ENCODE data around the gene DNAJC21.

GRCh38 chr5:34897646-34898045, 31.7 kb upstream of the DNAJC21 start:
- TF ChIP-seq, protein P1, sequence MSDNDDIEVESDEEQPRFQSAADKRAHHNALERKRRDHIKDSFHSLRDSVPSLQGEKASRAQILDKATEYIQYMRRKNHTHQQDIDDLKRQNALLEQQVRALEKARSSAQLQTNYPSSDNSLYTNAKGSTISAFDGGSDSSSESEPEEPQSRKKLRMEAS (IDR thresholded peaks at IDR 0.05), result no peak
- TF ChIP-seq CTCF (IDR thresholded peaks at IDR 0.05 in 2 of 3, conservative IDR thresholded peaks at IDR 0.05 in 1 of 3; ENCODE audit: borderline replicate concordance in 1 of 3, insufficient read depth in 1 of 3, low read depth in 2 of 3, low read length in 2 of 3) (no peak), EZH2phosphoT487 (IDR thresholded peaks at IDR 0.05; ENCODE audit: borderline replicate concordance) (no peak), POLR2A (IDR thresholded peaks at IDR 0.05; ENCODE audit: borderline replicate concordance, extremely low read depth, insufficient read depth, insufficient read length) (no peak), YY1 (IDR thresholded peaks at IDR 0.05; ENCODE audit: extremely low read depth, insufficient replicate concordance, low read depth, low read length) (no peak), EZH2 (IDR thresholded peaks at IDR 0.05) (no peak), POLR2AphosphoS5 (IDR thresholded peaks at IDR 0.05; ENCODE audit: low read depth, low read length) (no peak), SIN3A (IDR thresholded peaks at IDR 0.05; ENCODE audit: low read depth) (no peak), RAD21 (IDR thresholded peaks at IDR 0.05; ENCODE audit: low read depth) (no peak), ZNF274 (IDR thresholded peaks at IDR 0.05; ENCODE audit: low read depth, low read length) (no peak), SRF (IDR thresholded peaks at IDR 0.05; ENCODE audit: low read depth) (no peak)
- TF ChIP-seq, protein P2, sequence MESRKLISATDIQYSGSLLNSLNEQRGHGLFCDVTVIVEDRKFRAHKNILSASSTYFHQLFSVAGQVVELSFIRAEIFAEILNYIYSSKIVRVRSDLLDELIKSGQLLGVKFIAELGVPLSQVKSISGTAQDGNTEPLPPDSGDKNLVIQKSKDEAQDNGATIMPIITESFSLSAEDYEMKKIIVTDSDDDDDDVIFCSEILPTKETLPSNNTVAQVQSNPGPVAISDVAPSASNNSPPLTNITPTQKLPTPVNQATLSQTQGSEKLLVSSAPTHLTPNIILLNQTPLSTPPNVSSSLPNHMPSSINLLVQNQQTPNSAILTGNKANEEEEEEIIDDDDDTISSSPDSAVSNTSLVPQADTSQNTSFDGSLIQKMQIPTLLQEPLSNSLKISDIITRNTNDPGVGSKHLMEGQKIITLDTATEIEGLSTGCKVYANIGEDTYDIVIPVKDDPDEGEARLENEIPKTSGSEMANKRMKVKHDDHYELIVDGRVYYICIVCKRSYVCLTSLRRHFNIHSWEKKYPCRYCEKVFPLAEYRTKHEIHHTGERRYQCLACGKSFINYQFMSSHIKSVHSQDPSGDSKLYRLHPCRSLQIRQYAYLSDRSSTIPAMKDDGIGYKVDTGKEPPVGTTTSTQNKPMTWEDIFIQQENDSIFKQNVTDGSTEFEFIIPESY (IDR thresholded peaks at IDR 0.05; ENCODE audit: extremely low read depth, insufficient replicate concordance, low read length), result no peak
- TF ChIP-seq, protein P3, sequence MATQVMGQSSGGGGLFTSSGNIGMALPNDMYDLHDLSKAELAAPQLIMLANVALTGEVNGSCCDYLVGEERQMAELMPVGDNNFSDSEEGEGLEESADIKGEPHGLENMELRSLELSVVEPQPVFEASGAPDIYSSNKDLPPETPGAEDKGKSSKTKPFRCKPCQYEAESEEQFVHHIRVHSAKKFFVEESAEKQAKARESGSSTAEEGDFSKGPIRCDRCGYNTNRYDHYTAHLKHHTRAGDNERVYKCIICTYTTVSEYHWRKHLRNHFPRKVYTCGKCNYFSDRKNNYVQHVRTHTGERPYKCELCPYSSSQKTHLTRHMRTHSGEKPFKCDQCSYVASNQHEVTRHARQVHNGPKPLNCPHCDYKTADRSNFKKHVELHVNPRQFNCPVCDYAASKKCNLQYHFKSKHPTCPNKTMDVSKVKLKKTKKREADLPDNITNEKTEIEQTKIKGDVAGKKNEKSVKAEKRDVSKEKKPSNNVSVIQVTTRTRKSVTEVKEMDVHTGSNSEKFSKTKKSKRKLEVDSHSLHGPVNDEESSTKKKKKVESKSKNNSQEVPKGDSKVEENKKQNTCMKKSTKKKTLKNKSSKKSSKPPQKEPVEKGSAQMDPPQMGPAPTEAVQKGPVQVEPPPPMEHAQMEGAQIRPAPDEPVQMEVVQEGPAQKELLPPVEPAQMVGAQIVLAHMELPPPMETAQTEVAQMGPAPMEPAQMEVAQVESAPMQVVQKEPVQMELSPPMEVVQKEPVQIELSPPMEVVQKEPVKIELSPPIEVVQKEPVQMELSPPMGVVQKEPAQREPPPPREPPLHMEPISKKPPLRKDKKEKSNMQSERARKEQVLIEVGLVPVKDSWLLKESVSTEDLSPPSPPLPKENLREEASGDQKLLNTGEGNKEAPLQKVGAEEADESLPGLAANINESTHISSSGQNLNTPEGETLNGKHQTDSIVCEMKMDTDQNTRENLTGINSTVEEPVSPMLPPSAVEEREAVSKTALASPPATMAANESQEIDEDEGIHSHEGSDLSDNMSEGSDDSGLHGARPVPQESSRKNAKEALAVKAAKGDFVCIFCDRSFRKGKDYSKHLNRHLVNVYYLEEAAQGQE (IDR thresholded peaks at IDR 0.05; ENCODE audit: low read depth), result no peak
